Measurements from ENCODE around the gene ZPBP. TPM values are rescaled to one million over a fixed set of nuclear protein-coding genes. Genes with fewer than 3 reads are reported as not detected.
"Not testable (repeated sequence)": the region's sequence is repeated elsewhere in the genome, so short reads cannot be mapped to it uniquely, and the experiment has no call there.

ZPBP gene
- total RNA-seq, 6 experiments from 2014 or later, result not detected

GRCh38 chr7:50068026-50068425 is 25.0 kb downstream of the ZPBP start:
- Histone ChIP-seq H3K36me3 (no peaks in the 10 kb centered on the region), H3K4me3 (peak overlapping the region in 2 of 3 donors; percentile 39 to 58), H3K9me3 (no peaks in the 10 kb centered on the region), H3K27me3 (no peaks in the 10 kb centered on the region), H3K27ac (no peak overlapping the region), H3K4me1 (peaks cover 0 to 7% (median 1%) of the 10 kb centered on the region in 4 donors)
- TF ChIP-seq POLR2A (IDR thresholded peaks at IDR 0.05), result no peak
- TF ChIP-seq CTCF (IDR thresholded peaks at IDR 0.05), result peak; percentile 31 to 36 (median 34)
- WGBS (ENCODE audit: insufficient coverage, low coverage, low lambda C conversion rate, missing lambda C conversion rate), result 10% methylated on average over 2 of the region's 2 CpGs
- ATAC-seq, result peak; percentile 60 to 68 (median 62)
- intact Hi-C loops (cut with DNase I), result no loop called here
- DNase-seq, result no peak

- intact Hi-C loops (cut with DNase I), result no loop called here
- TF ChIP-seq POLR2A (IDR thresholded peaks at IDR 0.05) (no peak), CTCF (IDR thresholded peaks at IDR 0.05) (no peak)
- ATAC-seq, result no peak
- Histone ChIP-seq H3K4me1 (no peaks in the 10 kb centered on the region), H3K9me3 (no peaks in the 10 kb centered on the region), H3K36me3 (no peaks in the 10 kb centered on the region), H3K27me3 (no peaks in the 10 kb centered on the region), H3K4me3 (no peak overlapping the region), H3K27ac (no peak overlapping the region)
- no peak for DNase-seq
- WGBS (ENCODE audit: insufficient coverage, low coverage, low lambda C conversion rate, missing lambda C conversion rate), result 57% methylated on average over 2 of the region's 2 CpGs
These were observed 30.1 kb downstream of the ZPBP start for GRCh38 chr7:50062951-50063350.

- no peaks in the 10 kb centered on the region for H3K27me3 ChIP-seq
- no peak overlapping the region for H3K27ac ChIP-seq
- no peak for TF ChIP-seq CTCF (IDR thresholded peaks at IDR 0.05)
- TF ChIP-seq POLR2A (IDR thresholded peaks at IDR 0.05), result no peak
- H3K4me1 ChIP-seq, result no peaks in the 10 kb centered on the region
- no peaks in the 10 kb centered on the region for H3K36me3 ChIP-seq
- DNase-seq, result no peak
- no peak overlapping the region for H3K4me3 ChIP-seq
- intact Hi-C loops (cut with DNase I), result no loop called here
- WGBS (ENCODE audit: insufficient coverage, low coverage, low lambda C conversion rate, missing lambda C conversion rate), result 50% methylated on average over 1 of the region's 1 CpG
- ATAC-seq, result no peak
- no peaks in the 10 kb centered on the region for H3K9me3 ChIP-seq
These were observed 36.9 kb downstream of the ZPBP start for GRCh38 chr7:50056131-50056530.

- no peak overlapping the region for H3K27ac ChIP-seq
These were observed 45.3 kb downstream of the ZPBP start for GRCh38 chr7:50047716-50048115.

GRCh38 chr7:50041165-50041564 is 51.9 kb downstream of the ZPBP start:
- not testable (repeated sequence) for DNase-seq
- 53% methylated on average over 4 of the region's 6 CpGs for WGBS (ENCODE audit: insufficient coverage, low coverage, low lambda C conversion rate, missing lambda C conversion rate)

More at GRCh38 chr7:50047716-50048115, 45.3 kb downstream of the ZPBP start:
- intact Hi-C loops (cut with DNase I), result no loop called here
- no peak for DNase-seq
- Histone ChIP-seq H3K4me1 (no peaks in the 10 kb centered on the region), H3K27me3 (no peaks in the 10 kb centered on the region), H3K4me3 (no peak overlapping the region), H3K36me3 (no peaks in the 10 kb centered on the region), H3K9me3 (no peaks in the 10 kb centered on the region)
- WGBS (ENCODE audit: insufficient coverage, low coverage, low lambda C conversion rate, missing lambda C conversion rate), result 69% methylated on average over 5 of the region's 5 CpGs
- no peak for ATAC-seq
- TF ChIP-seq POLR2A (IDR thresholded peaks at IDR 0.05), result no peak
- no peak for TF ChIP-seq CTCF (IDR thresholded peaks at IDR 0.05)

More at GRCh38 chr7:50041165-50041564, 51.9 kb downstream of the ZPBP start:
- H3K27me3 ChIP-seq; H3K9me3 ChIP-seq; intact Hi-C loops (cut with DNase I); ATAC-seq; H3K4me3 ChIP-seq; H3K4me1 ChIP-seq; H3K36me3 ChIP-seq; H3K27ac ChIP-seq: not testable (repeated sequence)

Measured in right lobe of liver (tissue), 6 donors.